H9 (cell line): ENCODE data around the gene AKR1B15. TPM values are rescaled to one million over a fixed set of nuclear protein-coding genes. Genes with fewer than 3 reads are reported as not detected.

Experiments
- DNase-seq: peaks from one replicate; pipeline ENCODE4 v3.0.0-alpha.2; 2017
- H2AFZ ChIP-seq: one replicate; pipeline ENCODE4 v1.6.1; 2013; ENCODE audit warnings: mild to moderate bottlenecking, low read length, control low read depth, moderate library complexity
- H2AK5ac ChIP-seq: 2 replicates; pipeline ENCODE4 v1.6.1; 2013; ENCODE audit warnings: low read length, control low read depth, mixed read lengths; ENCODE audit not compliant: insufficient read length
- H2BK120ac ChIP-seq: one replicate; pipeline ENCODE4 v1.6.1; 2013; ENCODE audit warnings: low read depth, mild to moderate bottlenecking, low read length, control low read depth, inconsistent platforms; ENCODE audit not compliant: poor library complexity, severe bottlenecking
- H2BK12ac ChIP-seq: 2 replicates; pipeline ENCODE4 v1.6.1; 2013; ENCODE audit warnings: low read length, control low read depth, mixed read lengths, low read depth; ENCODE audit not compliant: insufficient read length
- H2BK15ac ChIP-seq: 2 replicates; pipeline ENCODE4 v1.6.1; 2013; ENCODE audit warnings: low read depth, low read length, control low read depth
- H2BK20ac ChIP-seq: one replicate; pipeline ENCODE4 v1.6.1; 2013; ENCODE audit warnings: low read depth, mild to moderate bottlenecking, low read length, control low read depth, inconsistent platforms; ENCODE audit not compliant: poor library complexity, severe bottlenecking
- H2BK5ac ChIP-seq: 2 replicates; pipeline ENCODE4 v1.6.1; 2013; ENCODE audit warnings: low read length, control low read depth, mixed read lengths; ENCODE audit not compliant: insufficient read length
- H3K14ac ChIP-seq: 2 replicates; pipeline ENCODE4 v1.6.1; 2013; ENCODE audit warnings: low read length, control low read depth; ENCODE audit not compliant: insufficient read depth
- H3K18ac ChIP-seq: 2 replicates; pipeline ENCODE4 v1.6.1; 2013; ENCODE audit warnings: low read depth, mild to moderate bottlenecking, mixed read lengths, low read length, control low read depth; ENCODE audit not compliant: insufficient read length
- H3K23ac ChIP-seq: 2 replicates; pipeline ENCODE4 v1.6.1; 2013; ENCODE audit warnings: low read length, control low read depth, mixed read lengths, low read depth; ENCODE audit not compliant: insufficient read length
- H3K23me2 ChIP-seq: 2 replicates; pipeline ENCODE4 v1.6.1; 2013; ENCODE audit warnings: low read depth, mild to moderate bottlenecking, mixed read lengths, low read length, control low read depth; ENCODE audit not compliant: insufficient read length, poor library complexity, severe bottlenecking
- H3K27ac ChIP-seq: 2 replicates; pipeline ENCODE4 v1.5.1; 2013; ENCODE audit warnings: low read length, control low read depth, mixed read lengths, low read depth; ENCODE audit not compliant: insufficient read length
- H3K27me3 ChIP-seq: 2 replicates; pipeline ENCODE4 v1.6.1; 2013; ENCODE audit warnings: low read length, control low read depth, inconsistent platforms; ENCODE audit not compliant: insufficient read depth
- H3K4ac ChIP-seq: 2 replicates; pipeline ENCODE4 v1.6.1; 2013; ENCODE audit warnings: low read depth, mild to moderate bottlenecking, control low read depth, inconsistent platforms, low read length, moderate library complexity
- H3K4me1 ChIP-seq: 2 replicates; pipeline ENCODE4 v1.6.1; 2013; ENCODE audit warnings: low read length, control low read depth, inconsistent platforms; ENCODE audit not compliant: insufficient read depth
- H3K4me2 ChIP-seq: 2 replicates; pipeline ENCODE4 v1.6.1; 2013; ENCODE audit warnings: low read length, control low read depth, mixed read lengths; ENCODE audit not compliant: insufficient read length, insufficient read depth
- H3K56ac ChIP-seq: 2 replicates; pipeline ENCODE4 v1.6.1; 2013; ENCODE audit warnings: low read depth, mild to moderate bottlenecking, mixed read lengths, low read length, control low read depth; ENCODE audit not compliant: insufficient read length
- H3K79me1 ChIP-seq: 2 replicates; pipeline ENCODE4 v1.6.1; 2013; ENCODE audit warnings: low read depth, mild to moderate bottlenecking, moderate library complexity, low read length, control low read depth, inconsistent platforms; ENCODE audit not compliant: insufficient read depth, poor library complexity, severe bottlenecking
- H3K79me2 ChIP-seq: 2 replicates; pipeline ENCODE4 v1.6.1; 2013; ENCODE audit warnings: low read length, control low read depth, inconsistent platforms; ENCODE audit not compliant: insufficient read depth
- H3K9ac ChIP-seq: 2 replicates; pipeline ENCODE4 v1.6.1; 2013; ENCODE audit warnings: low read length, control low read depth, mixed read lengths; ENCODE audit not compliant: insufficient read length; ENCODE audit errors: extremely low read depth
- H3K9me3 ChIP-seq: one replicate; pipeline ENCODE4 v1.6.1; 2013; ENCODE audit warnings: low read depth, low read length, inconsistent platforms; ENCODE audit not compliant: control insufficient read depth
- H3T11ph ChIP-seq: one replicate; pipeline ENCODE4 v1.6.1; 2013; ENCODE audit warnings: mild to moderate bottlenecking, low read length, control low read depth, inconsistent platforms
- H4K20me1 ChIP-seq: one replicate; pipeline ENCODE4 v1.6.1; 2013; ENCODE audit not compliant: control insufficient read depth, insufficient read length, insufficient read depth
- H4K5ac ChIP-seq: 2 replicates; pipeline ENCODE4 v1.6.1; 2013; ENCODE audit warnings: low read depth, mild to moderate bottlenecking, mixed read lengths, low read length, control low read depth; ENCODE audit not compliant: insufficient read length
- H4K8ac ChIP-seq: replicated peaks from 2 replicates; pipeline ENCODE4 v1.6.1; 2013; ENCODE audit warnings: low read length, control low read depth, mixed read lengths, low read depth; ENCODE audit not compliant: insufficient read length
- H4K91ac ChIP-seq: 2 replicates; pipeline ENCODE4 v1.6.1; 2013; ENCODE audit warnings: low read depth, mild to moderate bottlenecking, moderate library complexity, mixed read lengths, low read length, control low read depth; ENCODE audit not compliant: insufficient read length
- H3K27ac Mint-ChIP-seq, 3 experiments: 2 replicates in 2 of 3; 3 replicates in 1 of 3; pipeline ENCODE4 v1.8.0; 2020 to 2021; ENCODE audit warnings: mixed read lengths in 3 of 3, mild to moderate bottlenecking in 1 of 3, moderate library complexity in 1 of 3
- H3K27me3 Mint-ChIP-seq: 2 replicates; pipeline ENCODE4 v1.8.0; 2021; ENCODE audit warnings: low read depth, mild to moderate bottlenecking, moderate library complexity, mixed read lengths
- H3K36me3 Mint-ChIP-seq, 3 experiments: 2 replicates in 2 of 3; 3 replicates in 1 of 3; pipeline ENCODE4 v1.8.0; 2020 to 2021; ENCODE audit warnings: low read depth in 3 of 3, mixed read lengths in 3 of 3; ENCODE audit not compliant: insufficient read depth in 1 of 3
- H3K4me1 Mint-ChIP-seq, 2 experiments: 2 replicates each; pipeline ENCODE4 v1.8.0; 2020; ENCODE audit warnings: mixed read lengths in 2 of 2
- H3K4me3 Mint-ChIP-seq, 2 experiments: 2 replicates in 1 of 2; 3 replicates in 1 of 2; pipeline ENCODE4 v1.8.0; 2020 to 2021; ENCODE audit warnings: mild to moderate bottlenecking in 2 of 2, mixed read lengths in 2 of 2, moderate library complexity in 1 of 2
- H3K9me3 Mint-ChIP-seq, 2 experiments: 2 replicates in 1 of 2; 3 replicates in 1 of 2; pipeline ENCODE4 v1.8.0; 2020; ENCODE audit warnings: mild to moderate bottlenecking in 2 of 2, mixed read lengths in 2 of 2, moderate library complexity in 1 of 2
- CTCF ChIP-seq: fragments of 200-600 bp; sonication (generic); conservative IDR thresholded peaks from 3 replicates; pipeline ENCODE4 v1.8.0; 2021; ENCODE audit warnings: antibody characterized with exemption, mild to moderate bottlenecking
- WGBS: extraction: QIAGEN DNeasy Blood & Tissue Kit; methylation state at CpG from one replicate; pipeline ENCODE4 v1.1.7; 2013; ENCODE audit warnings: missing lambda C conversion rate, low lambda C conversion rate, mixed read lengths; ENCODE audit not compliant: insufficient read length; ENCODE audit errors: extremely low coverage; 5-methylcytosine and 5-hydroxymethylcytosine counted together
- total RNA-seq: library from RNA; stranded (reverse); gene quantifications from 2 replicates; pipeline ENCODE4 v1.2.1, GENCODE V29; 2021

Gene AKR1B15
- total RNA-seq, 1 experiment from 2014 or later: not detected

GRCh38 chr7:134504660-134505164, 44.2 kb upstream of the AKR1B15 start:
- Histone ChIP-seq H2BK5ac (no peak overlapping the region), H3K9ac (no peak overlapping the region), H3K79me2 (no peaks in the 10 kb centered on the region), H3K18ac (no peak overlapping the region), H3T11ph (no peak overlapping the region), H2BK15ac (no peak overlapping the region), H2AK5ac (no peak overlapping the region), H2BK20ac (no peak overlapping the region), H3K79me1 (no peaks in the 10 kb centered on the region), H4K20me1 (no peaks in the 10 kb centered on the region), H3K23me2 (no peaks in the 10 kb centered on the region), H3K56ac (no peak overlapping the region), H3K9me3 (no peaks in the 10 kb centered on the region), H3K27ac (no peak overlapping the region), H3K27me3 (no peaks in the 10 kb centered on the region), H4K91ac (no peak overlapping the region), H4K8ac (no peak overlapping the region), H3K4me2 (no peak overlapping the region), H2AFZ (no peak overlapping the region), H2BK12ac (no peak overlapping the region), H2BK120ac (no peak overlapping the region), H3K23ac (no peak overlapping the region), H3K14ac (no peak overlapping the region), H4K5ac (no peak overlapping the region), H3K4me1 (no peaks in the 10 kb centered on the region; the same call in 1 of the 2 replicates), H3K4ac (no peak overlapping the region)
- TF ChIP-seq CTCF: no peak
- Mint-ChIP-seq H3K9me3 (no peaks in the 10 kb centered on the region; a peak in 1 of 5 replicates), H3K27ac (no peak overlapping the region; a peak in 1 of 7 replicates), H3K27me3 (no peaks in the 10 kb centered on the region), H3K4me1 (peaks cover 4 to 8% of the 10 kb centered on the region in 2 experiments), H3K4me3 (no peak overlapping the region), H3K36me3 (no peaks in the 10 kb centered on the region)
- WGBS: no CpG with 5 or more reads among the region's 3 CpGs
- DNase-seq: no peak
